IPS-18a (cell line): Measurements from ENCODE around the gene OR10X1.

Experiments used
- H3K27ac ChIP-seq: one replicate; pipeline ENCODE4 v1.5.1; 2013; ENCODE audit warnings: low read length
- H3K27me3 ChIP-seq: one replicate; pipeline ENCODE4 v1.6.1; 2013; ENCODE audit warnings: mild to moderate bottlenecking, low read length; ENCODE audit not compliant: control insufficient read depth, insufficient read depth
- H3K36me3 ChIP-seq: one replicate; pipeline ENCODE4 v1.6.1; 2013; ENCODE audit warnings: low read depth, low read length; ENCODE audit not compliant: control insufficient read depth
- H3K4me1 ChIP-seq: one replicate; pipeline ENCODE4 v1.6.1; 2013; ENCODE audit warnings: low read depth, low read length; ENCODE audit not compliant: control insufficient read depth
- H3K4me3 ChIP-seq: one replicate; pipeline ENCODE4 v1.5.1; 2013; ENCODE audit warnings: low read length
- H3K9ac ChIP-seq: one replicate; pipeline ENCODE4 v1.6.1; 2013; ENCODE audit warnings: mild to moderate bottlenecking, low read length, moderate library complexity
- H3K9me3 ChIP-seq: one replicate; pipeline ENCODE4 v1.6.1; 2013; ENCODE audit warnings: low read depth, low read length; ENCODE audit not compliant: control insufficient read depth

Gene OR10X1, protein sequence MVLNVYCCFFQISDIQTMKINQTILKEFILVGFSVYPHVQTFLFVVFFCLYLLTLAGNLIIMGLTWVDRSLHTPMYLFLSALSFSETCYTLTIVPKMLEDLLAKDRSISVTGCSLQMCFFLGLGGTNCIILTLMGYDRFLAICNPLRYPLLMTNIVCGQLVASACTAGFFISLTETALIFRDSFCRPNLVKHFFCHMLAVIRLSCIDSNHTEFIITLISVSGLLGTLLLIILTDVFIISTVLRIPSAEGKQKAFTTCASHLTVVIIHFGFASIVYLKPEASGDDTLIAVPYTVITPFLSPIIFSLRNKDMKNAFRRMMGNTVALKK

DNA sequence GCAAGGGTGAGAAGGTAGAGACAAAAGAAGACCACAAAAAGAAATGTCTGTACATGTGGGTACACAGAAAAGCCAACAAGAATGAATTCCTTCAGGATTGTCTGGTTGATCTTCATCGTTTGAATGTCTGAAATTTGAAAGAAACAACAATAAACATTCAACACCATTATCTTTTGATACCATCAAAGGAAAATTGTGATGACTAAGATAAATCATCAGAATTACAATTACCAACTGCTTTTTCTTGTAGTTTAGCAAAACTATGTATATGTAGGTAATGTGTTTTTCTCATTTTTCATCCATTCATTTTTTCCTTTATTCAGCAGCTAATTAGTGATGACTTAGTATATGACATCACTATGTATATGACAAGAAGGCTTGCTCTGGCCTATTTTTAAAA lies at the start of gene OR10X1:
OR10X1 (minus strand) TSS at position 167 of the 400 bp plus-strand sequence; CDS start at position 167, 0 bp downstream.
- no peaks in the 10 kb centered on the region for H3K9me3 ChIP-seq
- H3K4me3 ChIP-seq, result no peak within 1 kb of the TSS
- H3K27me3 ChIP-seq, result no peaks in the 10 kb centered on the region
- no peaks in the 10 kb centered on the region for H3K36me3 ChIP-seq
- no peak within 1 kb of the TSS for H3K27ac ChIP-seq
- no peaks in the 10 kb centered on the region for H3K4me1 ChIP-seq
- H3K9ac ChIP-seq, result no peak within 1 kb of the TSS

DNA sequence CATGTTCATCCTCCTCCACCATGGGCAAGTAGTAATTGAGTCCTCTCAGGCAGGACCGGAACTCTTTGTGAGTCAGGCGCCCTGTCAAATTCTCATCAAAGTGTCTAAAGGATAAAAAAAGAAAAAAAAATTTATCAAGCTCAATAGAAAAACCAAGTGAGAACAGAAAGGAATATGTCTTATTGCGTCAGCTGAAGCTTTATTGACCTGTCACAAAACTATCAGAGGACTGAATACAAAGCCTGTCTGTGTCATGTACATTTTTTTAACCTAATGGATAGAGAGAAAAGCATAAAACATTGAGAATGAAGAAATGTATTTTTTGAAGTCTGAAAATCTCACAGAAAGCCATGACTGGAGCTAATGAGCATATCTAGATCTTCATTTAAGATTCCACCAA lies 34.1 kb upstream of the OR10X1 start:
- Histone ChIP-seq H3K9ac (no peak overlapping the region), H3K27me3 (no peaks in the 10 kb centered on the region), H3K9me3 (no peaks in the 10 kb centered on the region), H3K4me1 (no peaks in the 10 kb centered on the region), H3K36me3 (no peaks in the 10 kb centered on the region), H3K4me3 (no peak overlapping the region), H3K27ac (no peak overlapping the region)

DNA sequence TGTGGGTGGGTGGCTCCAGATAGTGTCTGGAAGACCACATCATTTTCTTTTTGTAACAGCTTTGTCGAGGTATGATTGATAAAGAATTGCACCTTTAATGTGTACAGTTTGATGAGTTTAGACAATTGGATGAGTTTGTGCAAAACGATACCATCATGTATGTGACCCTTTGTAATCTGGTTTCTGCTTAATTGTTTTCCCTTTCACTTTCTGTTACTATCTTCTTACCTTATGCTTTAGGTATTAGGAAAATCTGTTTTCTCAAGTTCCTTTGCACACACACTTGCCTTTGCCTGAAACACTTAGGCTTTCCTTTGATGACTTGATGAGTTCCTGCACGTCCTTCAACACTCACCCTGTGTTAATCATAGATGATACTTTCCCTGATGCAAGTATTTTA lies 32.2 kb upstream of the OR10X1 start:
- Histone ChIP-seq H3K27me3 (no peaks in the 10 kb centered on the region), H3K4me1 (no peaks in the 10 kb centered on the region), H3K9ac (no peak overlapping the region), H3K36me3 (no peaks in the 10 kb centered on the region), H3K9me3 (no peaks in the 10 kb centered on the region), H3K4me3 (no peak overlapping the region), H3K27ac (no peak overlapping the region)

DNA sequence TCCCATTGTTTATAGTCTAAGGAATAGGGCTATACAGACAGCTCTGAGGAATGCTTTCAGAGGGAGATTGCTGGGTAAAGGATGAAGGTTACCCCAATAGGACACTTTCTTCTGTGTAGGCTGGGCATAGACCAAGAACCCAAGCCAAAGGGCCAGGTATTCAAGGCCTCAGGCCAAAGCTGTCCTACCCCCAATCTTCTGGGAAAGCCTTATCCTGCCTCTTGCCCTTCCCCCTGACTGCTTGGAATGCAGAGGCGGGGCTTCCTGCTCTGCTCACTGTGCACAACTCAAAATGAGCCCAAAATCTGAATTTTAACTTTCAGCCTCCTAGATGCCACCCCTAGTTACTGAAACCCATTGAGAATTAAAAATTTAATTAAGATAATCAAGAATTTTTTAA lies 27.6 kb upstream of the OR10X1 start:
- Histone ChIP-seq H3K9ac (no peak overlapping the region), H3K27ac (no peak overlapping the region), H3K27me3 (no peaks in the 10 kb centered on the region), H3K4me1 (no peaks in the 10 kb centered on the region), H3K4me3 (no peak overlapping the region), H3K36me3 (no peaks in the 10 kb centered on the region), H3K9me3 (no peaks in the 10 kb centered on the region)

DNA sequence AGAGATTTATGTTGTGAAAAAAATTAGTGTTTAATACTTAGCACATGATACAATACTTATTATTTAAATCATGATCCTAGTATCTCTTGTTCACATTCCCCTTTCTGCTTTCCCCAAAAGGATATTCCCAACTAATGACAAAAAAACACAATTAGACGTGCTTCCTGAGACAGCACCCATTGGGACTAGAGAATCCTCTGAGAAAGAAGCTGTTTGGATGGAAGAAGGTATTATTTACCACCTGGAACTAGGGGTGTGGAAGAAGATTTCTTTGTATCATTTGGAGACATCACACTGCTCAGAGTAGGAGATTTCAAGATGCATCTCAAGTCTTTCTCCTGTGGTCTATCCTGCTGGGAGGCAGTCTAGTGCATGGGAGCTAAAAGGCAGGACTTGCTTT lies 25.3 kb upstream of the OR10X1 start, which contains the start of gene OR10Z1:
OR10Z1 (plus strand) TSS at position 301 of the 400 bp plus-strand sequence. CDS start 1,171 bp downstream, outside the sequence.
- Histone ChIP-seq H3K4me1 (no peaks in the 10 kb centered on the region), H3K9me3 (no peaks in the 10 kb centered on the region), H3K4me3 (no peak within 1 kb of the TSS), H3K27me3 (no peaks in the 10 kb centered on the region), H3K9ac (no peak within 1 kb of the TSS), H3K27ac (no peak within 1 kb of the TSS), H3K36me3 (no peaks in the 10 kb centered on the region)

DNA sequence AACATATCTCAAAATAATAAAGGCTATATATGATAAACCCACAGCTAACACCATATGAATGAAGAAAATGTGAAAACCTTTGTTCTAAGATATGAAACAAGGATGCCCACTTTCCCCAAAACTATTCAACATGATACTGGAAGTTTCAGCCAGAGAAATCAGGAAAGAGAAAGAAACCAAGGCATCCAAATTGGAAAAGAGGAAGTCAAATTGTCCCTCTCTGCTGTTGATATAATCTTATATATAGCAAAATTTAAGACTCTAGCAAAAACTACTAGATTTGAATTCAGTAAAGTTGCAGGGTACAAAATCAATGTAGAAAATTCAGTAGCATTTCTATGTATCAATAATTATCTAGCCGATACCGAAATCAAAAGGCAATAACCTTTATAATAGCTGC lies 21.0 kb upstream of the OR10X1 start:
- Histone ChIP-seq H3K9ac (no peak overlapping the region), H3K36me3 (no peaks in the 10 kb centered on the region), H3K9me3 (no peaks in the 10 kb centered on the region), H3K27me3 (no peaks in the 10 kb centered on the region), H3K4me3 (no peak overlapping the region), H3K27ac (no peak overlapping the region), H3K4me1 (no peaks in the 10 kb centered on the region)

DNA sequence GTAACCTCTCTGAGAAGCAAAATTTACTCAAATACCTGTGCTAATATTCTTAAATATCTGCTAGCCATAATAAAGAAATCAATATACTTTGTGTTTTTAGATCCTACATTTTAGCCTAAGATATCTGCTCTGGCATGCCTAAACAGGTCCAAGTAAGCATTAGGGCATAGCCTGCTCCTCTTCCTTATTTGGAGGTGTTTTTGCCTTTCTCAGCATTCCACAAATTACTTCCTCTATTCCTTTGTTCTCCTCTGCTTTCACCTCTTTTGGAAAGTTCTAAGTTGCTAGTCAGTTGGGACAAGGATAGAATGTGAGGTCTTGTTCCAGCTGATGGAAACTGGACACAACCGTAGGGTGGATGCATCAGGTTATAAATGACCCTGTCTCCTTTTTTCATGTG lies 7.2 kb upstream of the OR10X1 start:
- H3K9ac ChIP-seq, result no peak overlapping the region
- peaks cover 15% of the 10 kb centered on the region for H3K9me3 ChIP-seq
- H3K36me3 ChIP-seq, result no peaks in the 10 kb centered on the region
- H3K4me1 ChIP-seq, result no peaks in the 10 kb centered on the region
- no peak overlapping the region for H3K4me3 ChIP-seq
- no peaks in the 10 kb centered on the region for H3K27me3 ChIP-seq
- no peak overlapping the region for H3K27ac ChIP-seq

DNA sequence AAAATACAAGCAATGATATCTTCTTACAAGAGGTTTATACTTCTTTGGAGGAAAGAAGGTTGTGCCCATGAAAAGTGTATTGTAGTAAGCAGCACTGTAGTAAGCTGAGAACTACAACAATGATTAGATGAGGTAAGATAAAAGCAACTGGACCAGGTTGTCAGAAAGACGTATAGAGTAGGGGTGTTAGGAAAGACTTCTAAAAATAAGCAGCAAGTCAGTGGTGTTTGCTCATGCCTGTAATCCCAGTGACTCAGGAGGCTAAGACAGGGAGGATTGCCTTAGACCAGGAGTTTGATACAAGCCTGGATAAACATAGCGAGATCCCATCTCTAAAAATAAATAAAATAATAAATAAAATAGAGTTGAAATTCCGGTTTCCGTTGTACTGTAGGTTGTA lies 4.3 kb upstream of the OR10X1 start:
- H3K27me3 ChIP-seq, result no peaks in the 10 kb centered on the region
- peaks cover 15% of the 10 kb centered on the region for H3K9me3 ChIP-seq
- no peaks in the 10 kb centered on the region for H3K36me3 ChIP-seq
- no peak overlapping the region for H3K4me3 ChIP-seq
- no peak overlapping the region for H3K27ac ChIP-seq
- H3K9ac ChIP-seq, result no peak overlapping the region
- no peaks in the 10 kb centered on the region for H3K4me1 ChIP-seq

DNA sequence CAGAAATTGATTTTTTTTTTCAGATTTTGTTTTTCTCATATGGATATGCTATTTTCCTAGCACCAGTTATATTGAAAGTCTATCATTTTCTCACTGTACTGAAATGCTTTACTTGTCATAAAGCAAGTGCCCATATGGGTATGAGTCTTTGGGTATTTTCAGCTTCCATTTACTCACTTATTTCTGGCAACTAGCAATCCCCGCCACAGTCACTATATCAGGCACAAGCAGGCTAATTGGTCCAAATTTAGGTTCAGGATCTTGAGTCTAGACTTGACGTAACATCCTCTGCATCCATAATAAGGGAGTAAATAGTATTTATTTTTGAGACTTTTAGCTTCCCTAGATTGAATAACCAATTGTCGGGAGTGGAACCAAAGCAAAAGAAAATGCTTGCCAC lies 2.1 kb downstream of the OR10X1 start:
- H3K4me1 ChIP-seq, result no peaks in the 10 kb centered on the region
- H3K4me3 ChIP-seq, result no peak overlapping the region
- no peak overlapping the region for H3K9ac ChIP-seq
- no peaks in the 10 kb centered on the region for H3K27me3 ChIP-seq
- no peaks in the 10 kb centered on the region for H3K9me3 ChIP-seq
- no peaks in the 10 kb centered on the region for H3K36me3 ChIP-seq
- H3K27ac ChIP-seq, result no peak overlapping the region

DNA sequence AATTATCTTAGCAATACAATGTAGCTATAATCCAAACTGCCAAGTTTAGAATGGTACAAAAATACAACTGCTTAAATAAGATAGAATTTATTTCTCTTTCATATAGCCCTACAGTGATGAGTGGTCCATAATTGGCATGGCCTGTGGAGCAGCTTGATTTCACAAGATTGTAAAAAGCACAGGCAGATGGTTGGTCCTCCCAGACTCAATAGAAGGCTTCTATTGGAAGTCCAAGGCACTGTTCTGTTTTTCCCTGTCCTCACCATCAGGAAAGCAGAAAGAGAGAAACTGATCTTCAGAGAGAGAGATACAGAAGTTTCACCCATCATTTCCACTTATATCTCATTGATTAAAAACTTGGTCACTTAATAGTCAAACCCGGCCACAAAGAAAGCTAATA lies 7.5 kb downstream of the OR10X1 start:
- no peaks in the 10 kb centered on the region for H3K36me3 ChIP-seq
- no peak overlapping the region for H3K9ac ChIP-seq
- no peaks in the 10 kb centered on the region for H3K27me3 ChIP-seq
- no peak overlapping the region for H3K4me3 ChIP-seq
- no peaks in the 10 kb centered on the region for H3K9me3 ChIP-seq
- no peaks in the 10 kb centered on the region for H3K4me1 ChIP-seq
- H3K27ac ChIP-seq, result no peak overlapping the region

DNA sequence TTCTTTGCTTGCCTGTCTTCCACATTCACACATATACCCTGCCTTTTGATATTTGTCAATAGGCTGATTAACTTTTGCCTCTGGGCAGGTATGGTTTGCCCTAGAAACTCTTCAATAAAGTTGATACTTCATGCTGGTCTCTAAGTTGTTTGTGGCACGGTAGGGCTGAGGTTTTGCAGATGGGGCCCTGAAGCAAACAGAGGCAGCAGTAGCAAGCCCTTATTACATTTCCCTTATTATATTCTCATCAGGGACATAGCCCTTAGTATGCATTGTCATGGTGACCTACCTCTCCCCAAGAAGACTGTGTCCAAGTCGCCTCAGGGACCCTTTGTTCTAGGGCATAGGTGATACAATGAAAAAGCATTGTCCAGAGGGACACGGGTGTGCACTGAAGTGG lies 9.2 kb downstream of the OR10X1 start, which contains the start of gene OR6P1:
OR6P1 (minus strand) TSS at position 101 of the 400 bp plus-strand sequence. CDS start 6,976 bp downstream, outside the sequence.
- Histone ChIP-seq H3K36me3 (no peaks in the 10 kb centered on the region), H3K9me3 (no peaks in the 10 kb centered on the region), H3K27ac (no peak within 1 kb of the TSS), H3K4me1 (no peaks in the 10 kb centered on the region), H3K9ac (no peak within 1 kb of the TSS), H3K4me3 (no peak within 1 kb of the TSS), H3K27me3 (no peaks in the 10 kb centered on the region)

DNA sequence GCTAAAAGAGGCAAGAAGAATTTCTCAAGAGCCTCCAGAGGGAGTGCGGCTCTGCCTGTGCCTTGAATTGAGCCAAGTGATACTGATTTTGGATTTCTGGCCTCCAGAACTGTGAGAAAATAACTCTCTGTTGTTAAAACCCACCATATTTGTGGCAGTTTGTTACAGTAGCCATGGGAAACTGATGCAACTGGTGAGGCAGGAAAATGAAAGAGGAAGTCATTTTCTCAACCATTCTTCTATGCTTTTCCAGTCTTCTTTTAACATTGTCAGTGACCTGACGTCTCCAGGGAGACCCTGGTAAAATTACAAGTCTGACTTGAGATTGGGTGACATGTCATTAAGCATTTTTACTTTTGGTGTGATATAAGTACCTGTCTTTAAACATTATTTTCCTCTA lies 15.1 kb downstream of the OR10X1 start:
- Histone ChIP-seq H3K9ac (no peak overlapping the region), H3K36me3 (no peaks in the 10 kb centered on the region), H3K27me3 (no peaks in the 10 kb centered on the region), H3K4me1 (no peaks in the 10 kb centered on the region), H3K27ac (no peak overlapping the region), H3K4me3 (no peak overlapping the region), H3K9me3 (no peaks in the 10 kb centered on the region)
